PC-3 (cell line): ENCODE results near the gene ZNF771. TPM values are rescaled to one million over a fixed set of nuclear protein-coding genes. Genes with fewer than 3 reads are reported as not detected.

ENCODE experiments used
- ATAC-seq: fragments of 200-7000 bp; cut with Tn5 transposase; 2 replicates; pipeline ENCODE4 v1.9.1; 2020; ENCODE audit warnings: mild to moderate bottlenecking, moderate library complexity
- BruUV-seq: library from RNA; stranded (reverse); fragments of 400-500 nt; replicated peaks from 2 replicates; lab custom pipeline; 2021; lab: Mats Ljungman, UMichigan
- CTCF ChIA-PET: fragments of 300-600 bp; sonication (Branson Sonifier 250); formaldehyde crosslinking; loops from one replicate; lab custom pipeline; 2022; ENCODE audit warnings: antibody characterized with exemption; lab: Charles Lee
- POLR2A ChIA-PET: fragments of 300-600 bp; sonication (Branson Sonifier 250); formaldehyde crosslinking; loops from one replicate; lab custom pipeline; 2022; ENCODE audit warnings: antibody characterized with exemption; ENCODE audit not compliant: unreplicated experiment; lab: Charles Lee
- DNase-seq: peaks from one replicate; pipeline ENCODE4 v3.0.0-alpha.2; 2015
- H2AFZ ChIP-seq: fragments of 300-600 bp; sonication (generic); 2 replicates; pipeline ENCODE4 v1.6.0; 2016; ENCODE audit warnings: antibody characterized with exemption, low read length
- H3F3A ChIP-seq: fragments of 300-600 bp; sonication (generic); one replicate; pipeline ENCODE4 v1.6.0; 2017; ENCODE audit warnings: antibody characterized with exemption, low read length, control low read depth, mild to moderate bottlenecking; ENCODE audit not compliant: unreplicated experiment
- H3K27ac ChIP-seq: fragments of 300-600 bp; sonication (generic); 2 replicates; pipeline ENCODE4 v1.5.1; 2016; ENCODE audit warnings: mild to moderate bottlenecking, low read length
- H3K27me3 ChIP-seq: fragments of 300-600 bp; sonication (generic); 2 replicates; pipeline ENCODE4 v1.6.1; 2016; ENCODE audit warnings: low read length, mixed read lengths
- H3K36me3 ChIP-seq: fragments of 300-600 bp; sonication (generic); 2 replicates; pipeline ENCODE4 v1.6.1; 2016; ENCODE audit warnings: low read depth, mixed run types, low read length, mixed read lengths
- H3K4me1 ChIP-seq: fragments of 300-600 bp; sonication (generic); 2 replicates; pipeline ENCODE4 v1.5.1; 2016; ENCODE audit warnings: low read length; ENCODE audit not compliant: insufficient read depth
- H3K4me2 ChIP-seq: fragments of 300-600 bp; sonication (generic); 2 replicates; pipeline ENCODE4 v1.6.0; 2016; ENCODE audit warnings: low read length
- H3K4me3 ChIP-seq: fragments of 300-600 bp; sonication (generic); 2 replicates; pipeline ENCODE4 v1.5.1; 2016; ENCODE audit warnings: mild to moderate bottlenecking, low read length, mixed read lengths
- H3K79me2 ChIP-seq: fragments of 300-600 bp; sonication (generic); 2 replicates; pipeline ENCODE4 v1.6.1; 2017; ENCODE audit warnings: low read length, mixed read lengths
- H3K9ac ChIP-seq: fragments of 300-600 bp; sonication (generic); 2 replicates; pipeline ENCODE4 v1.6.0; 2016; ENCODE audit warnings: mild to moderate bottlenecking, low read length
- H3K9me2 ChIP-seq: fragments of 300-600 bp; sonication (generic); replicated peaks from 2 replicates; pipeline ENCODE4 v1.6.1; 2016; ENCODE audit warnings: mixed run types, low read length, mixed read lengths
- H3K9me3 ChIP-seq: fragments of 300-600 bp; sonication (generic); 2 replicates; pipeline ENCODE4 v1.6.1; 2016; ENCODE audit warnings: low read length, mixed read lengths
- H4K20me1 ChIP-seq: fragments of 300-600 bp; sonication (generic); 2 replicates; pipeline ENCODE4 v1.6.1; 2016; ENCODE audit warnings: low read length, mixed read lengths
- EZH2 ChIP-seq: fragments of 300-600 bp; sonication (generic); IDR thresholded peaks from one replicate; pipeline ENCODE4 v1.6.1; 2017; ENCODE audit warnings: antibody characterized with exemption, mild to moderate bottlenecking, low read length; ENCODE audit not compliant: unreplicated experiment
- EZH2phosphoT487 ChIP-seq: fragments of 300-600 bp; sonication (generic); IDR thresholded peaks from 2 replicates; pipeline ENCODE4 v1.6.1; 2018; ENCODE audit warnings: mild to moderate bottlenecking, antibody characterized with exemption, low read length, borderline replicate concordance
- intact Hi-C: fragments of 100-400 bp; cut with micrococcal nuclease; formaldehyde crosslinking; loops from 2 replicates; pipeline ENCODE4 v1.9.0; 2023
- total RNA-seq: library from RNA; depleted of rRNA; stranded (reverse); fragments of >200 nt; gene quantifications from 2 replicates; pipeline ENCODE4 v1.2.3, GENCODE V29; 2014
- TF ChIP-seq, protein P1 (sequence below): fragments of 300-600 bp; sonication (generic); conservative IDR thresholded peaks from 2 replicates; pipeline ENCODE4 v1.5.1; 2017; ENCODE audit warnings: antibody characterized with exemption, low read depth, mild to moderate bottlenecking, low read length

The ZNF771 gene
- total RNA-seq, 1 experiment from 2014 or later, result 3.6 TPM

DNA sequence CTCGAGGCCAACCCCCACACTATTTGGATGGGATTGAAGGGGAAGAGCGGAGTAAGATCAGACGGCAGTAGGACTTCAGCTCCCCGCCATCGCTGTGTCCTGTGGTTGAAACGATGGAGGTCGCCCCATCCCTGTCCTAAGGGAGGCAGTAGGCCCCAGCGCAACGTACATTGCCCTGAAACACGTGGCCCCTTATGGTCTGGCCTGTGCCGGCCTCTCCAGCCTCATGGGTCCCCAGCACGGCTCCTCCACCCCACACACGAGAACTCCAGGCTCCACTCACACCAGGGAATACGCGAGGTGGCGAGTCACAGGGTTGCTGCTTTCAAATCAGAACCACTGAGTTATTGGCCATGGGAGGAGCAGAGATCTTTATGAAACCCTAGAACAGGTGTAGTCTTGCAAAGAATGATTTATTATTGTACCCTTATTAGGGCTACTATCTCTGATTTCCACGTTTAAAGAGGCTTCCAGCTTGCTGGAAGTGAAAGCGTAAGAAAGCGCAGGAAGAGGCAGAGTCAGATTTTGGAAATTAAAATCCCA is 23.1 kb downstream of the ZNF771 start:
- TSS peak; percentile 69 for BruUV-seq
- H3K4me3 ChIP-seq, result no peak overlapping the region
- H3K9ac ChIP-seq, result no peak overlapping the region
- peak overlapping the region; percentile 31 for H3K4me2 ChIP-seq
- H4K20me1 ChIP-seq, result no peaks in the 10 kb centered on the region
- peaks cover 10% of the 10 kb centered on the region for H3K36me3 ChIP-seq
- ChIA-PET CTCF (interaction anchor here (0.9 to 1.0 kb wide), 5 partner anchors 13 to 366 kb away, joined by 3 to 6 read pairs (median 4); partner anchors contain the start of genes ZNF747 and ZNF764), POLR2A (interaction anchor here (1.0 kb wide), 1 partner anchor 204 kb away, joined by 16 read pairs; no protein-coding TSS in a partner anchor)
- no peak for ATAC-seq
- H3F3A ChIP-seq, result no peaks in the 10 kb centered on the region
- H3K4me1 ChIP-seq, result peaks cover 12% of the 10 kb centered on the region; the same call in 1 of the 2 replicates
- peak overlapping the region; percentile 68 for H2AFZ ChIP-seq
- no peaks in the 10 kb centered on the region for H3K9me3 ChIP-seq
- H3K27me3 ChIP-seq, result no peaks in the 10 kb centered on the region
- H3K79me2 ChIP-seq, result peaks cover 33% of the 10 kb centered on the region
- no peak overlapping the region for H3K27ac ChIP-seq
- DNase-seq, result no peak
- no peaks in the 10 kb centered on the region for H3K9me2 ChIP-seq
- TF ChIP-seq EZH2phosphoT487, result no peak
- TF ChIP-seq, protein P1, sequence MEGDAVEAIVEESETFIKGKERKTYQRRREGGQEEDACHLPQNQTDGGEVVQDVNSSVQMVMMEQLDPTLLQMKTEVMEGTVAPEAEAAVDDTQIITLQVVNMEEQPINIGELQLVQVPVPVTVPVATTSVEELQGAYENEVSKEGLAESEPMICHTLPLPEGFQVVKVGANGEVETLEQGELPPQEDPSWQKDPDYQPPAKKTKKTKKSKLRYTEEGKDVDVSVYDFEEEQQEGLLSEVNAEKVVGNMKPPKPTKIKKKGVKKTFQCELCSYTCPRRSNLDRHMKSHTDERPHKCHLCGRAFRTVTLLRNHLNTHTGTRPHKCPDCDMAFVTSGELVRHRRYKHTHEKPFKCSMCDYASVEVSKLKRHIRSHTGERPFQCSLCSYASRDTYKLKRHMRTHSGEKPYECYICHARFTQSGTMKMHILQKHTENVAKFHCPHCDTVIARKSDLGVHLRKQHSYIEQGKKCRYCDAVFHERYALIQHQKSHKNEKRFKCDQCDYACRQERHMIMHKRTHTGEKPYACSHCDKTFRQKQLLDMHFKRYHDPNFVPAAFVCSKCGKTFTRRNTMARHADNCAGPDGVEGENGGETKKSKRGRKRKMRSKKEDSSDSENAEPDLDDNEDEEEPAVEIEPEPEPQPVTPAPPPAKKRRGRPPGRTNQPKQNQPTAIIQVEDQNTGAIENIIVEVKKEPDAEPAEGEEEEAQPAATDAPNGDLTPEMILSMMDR, result no peak; the same call in 1 of the 2 replicates
- no peak for TF ChIP-seq EZH2
- intact Hi-C loops, result loop anchor here (5.0 kb wide), 1 partner anchor 207 kb away; no protein-coding TSS in a partner anchor

DNA sequence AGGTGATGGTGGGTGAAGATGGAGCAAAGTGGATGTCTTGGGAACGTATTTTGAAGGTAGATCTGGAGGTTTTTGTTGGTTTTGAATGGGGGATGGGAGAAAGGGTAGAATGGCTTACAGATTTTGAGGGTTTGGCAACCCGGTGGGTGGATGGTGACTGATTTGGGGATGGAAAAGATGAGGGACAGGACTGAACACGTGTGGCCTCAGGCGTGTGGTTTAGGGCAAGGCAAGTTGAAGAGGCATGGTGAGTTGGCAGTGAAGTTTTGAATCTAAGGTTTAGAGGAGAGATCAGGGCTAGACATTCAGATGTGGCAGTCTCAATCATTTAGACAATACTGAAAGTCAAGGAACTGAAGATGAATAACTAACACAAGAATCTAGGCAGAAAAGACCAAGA is 27.4 kb downstream of the ZNF771 start:
- Histone ChIP-seq H3K27ac (no peak overlapping the region), H2AFZ (no peak overlapping the region), H3K36me3 (no peaks in the 10 kb centered on the region), H4K20me1 (no peaks in the 10 kb centered on the region), H3K4me1 (peaks cover 9% of the 10 kb centered on the region; the same call in 1 of the 2 replicates), H3K9ac (no peak overlapping the region), H3K4me3 (no peak overlapping the region), H3K4me2 (no peak overlapping the region), H3K79me2 (no peaks in the 10 kb centered on the region; the same call in 1 of the 2 replicates), H3K27me3 (no peaks in the 10 kb centered on the region), H3K9me2 (no peaks in the 10 kb centered on the region), H3K9me3 (no peaks in the 10 kb centered on the region), H3F3A (no peaks in the 10 kb centered on the region)
- ATAC-seq, result no peak
- TF ChIP-seq, protein P1, result no peak
- TF ChIP-seq EZH2 (no peak), EZH2phosphoT487 (no peak)
- ChIA-PET POLR2A (no interaction called here), CTCF (no interaction called here)
- no TSS peak for BruUV-seq
- no peak for DNase-seq
- intact Hi-C loops, result loop anchor here (5.0 kb wide), 1 partner anchor 202 kb away; no protein-coding TSS in a partner anchor

DNA sequence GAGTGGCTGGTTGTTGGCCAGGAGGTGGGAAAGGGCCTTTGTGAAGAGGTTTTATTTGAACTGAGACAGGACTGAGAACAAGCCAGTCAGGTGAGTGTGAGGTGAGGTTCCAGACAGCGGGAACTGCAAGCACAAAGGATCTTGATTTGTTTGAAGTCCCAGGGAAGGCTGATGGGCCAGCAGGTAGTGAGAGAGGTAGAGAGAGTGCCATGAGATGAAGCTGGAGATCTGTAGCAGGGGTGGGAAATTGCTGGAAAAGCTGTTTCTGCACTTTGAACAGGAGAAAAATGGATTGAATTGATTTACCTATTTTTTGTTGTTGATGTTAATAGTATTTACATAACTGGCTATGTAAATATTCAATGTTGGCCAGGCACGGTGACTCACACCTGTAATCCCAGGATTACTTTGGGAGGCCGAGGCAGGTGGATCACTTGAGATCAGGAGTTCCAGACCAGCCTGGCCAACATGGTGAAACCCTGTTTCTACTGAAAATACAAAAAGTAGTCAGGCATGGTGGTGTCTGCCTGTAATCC is 30.2 kb downstream of the ZNF771 start:
- Histone ChIP-seq H3K4me2 (no peak overlapping the region), H3K9me2 (no peaks in the 10 kb centered on the region), H3K4me3 (no peak overlapping the region), H2AFZ (no peak overlapping the region), H3K27me3 (no peaks in the 10 kb centered on the region), H3K79me2 (no peaks in the 10 kb centered on the region), H3K9ac (no peak overlapping the region), H3K9me3 (no peaks in the 10 kb centered on the region), H3F3A (no peaks in the 10 kb centered on the region), H3K36me3 (no peaks in the 10 kb centered on the region), H3K4me1 (peaks cover 3% of the 10 kb centered on the region; the same call in 1 of the 2 replicates), H3K27ac (0 out of 2 replicates have a peak overlapping the region, but pooled peaks have one; percentile 22), H4K20me1 (no peaks in the 10 kb centered on the region)
- CTCF ChIA-PET, result no interaction called here
- intact Hi-C loops, result no loop called here
- no TSS peak for BruUV-seq
- ATAC-seq (peak; percentile 84), DNase-seq (peak; percentile 56)
- POLR2A ChIA-PET, result interaction anchor here (0.6 kb wide), 1 partner anchor 114 kb away, joined by 11 read pairs; no protein-coding TSS in a partner anchor
- no peak for TF ChIP-seq EZH2
